GM23338 (cell line): Measurements from ENCODE around the gene KRTAP13-1. TPM values are rescaled to one million over a fixed set of nuclear protein-coding genes. Genes with fewer than 3 reads are reported as not detected.

Experiments
- ATAC-seq: fragments of 200-7000 bp; cut with Tn5 transposase; 3 replicates; pipeline ENCODE4 v1.9.1; 2020
- DNase-seq: peaks from one replicate; pipeline ENCODE4 v3.0.0-alpha.2; 2015; ENCODE audit warnings: low spot score
- H2AFZ ChIP-seq: fragments of 200-600 bp; sonication (generic); 2 replicates; pipeline ENCODE4 v1.8.0; 2016; ENCODE audit warnings: antibody characterized with exemption, mild to moderate bottlenecking, moderate library complexity
- H3F3A ChIP-seq: fragments of 200-600 bp; sonication (generic); replicated peaks from 2 replicates; pipeline ENCODE4 v1.8.0; 2017; ENCODE audit warnings: antibody characterized with exemption, mixed run types, low read depth
- H3K27ac ChIP-seq: fragments of 200-600 bp; sonication (generic); 2 replicates; pipeline ENCODE4 v1.6.1; 2016; ENCODE audit warnings: low read depth
- H3K27me3 ChIP-seq: fragments of 200-600 bp; sonication (generic); 2 replicates; pipeline ENCODE4 v1.8.0; 2016; ENCODE audit warnings: mild to moderate bottlenecking, mixed run types, moderate library complexity; ENCODE audit not compliant: insufficient read depth
- H3K36me3 ChIP-seq: fragments of 200-600 bp; sonication (generic); 2 replicates; pipeline ENCODE4 v1.8.0; 2016; ENCODE audit warnings: mild to moderate bottlenecking; ENCODE audit not compliant: insufficient read depth
- H3K4me1 ChIP-seq: fragments of 200-600 bp; sonication (generic); 2 replicates; pipeline ENCODE4 v1.8.0; 2016; ENCODE audit warnings: mild to moderate bottlenecking, moderate library complexity; ENCODE audit not compliant: insufficient read depth
- H3K4me2 ChIP-seq: fragments of 200-600 bp; sonication (generic); 2 replicates; pipeline ENCODE4 v1.7.1; 2017; ENCODE audit warnings: mixed run types
- H3K4me3 ChIP-seq: fragments of 200-600 bp; sonication (generic); 2 replicates; pipeline ENCODE4 v1.6.1; 2016; ENCODE audit warnings: mixed run types
- H3K79me2 ChIP-seq: fragments of 200-600 bp; sonication (generic); replicated peaks from 2 replicates; pipeline ENCODE4 v1.8.0; 2017; ENCODE audit warnings: mild to moderate bottlenecking; ENCODE audit not compliant: insufficient read depth
- H3K9me2 ChIP-seq: fragments of 200-600 bp; sonication (generic); 2 replicates; pipeline ENCODE4 v1.8.0; 2017; ENCODE audit not compliant: insufficient read depth
- H4K20me1 ChIP-seq: fragments of 200-600 bp; sonication (generic); replicated peaks from 2 replicates; pipeline ENCODE4 v1.8.0; 2017; ENCODE audit warnings: mild to moderate bottlenecking; ENCODE audit not compliant: insufficient read depth
- H3K27ac Mint-ChIP-seq: 2 replicates; pipeline ENCODE4 v1.8.0; 2020; ENCODE audit warnings: inconsistent platforms, mild to moderate bottlenecking, moderate library complexity, mixed read lengths
- H3K27me3 Mint-ChIP-seq: 3 replicates; pipeline ENCODE4 v1.8.0; 2022; ENCODE audit warnings: low read depth, mild to moderate bottlenecking, moderate library complexity, mixed read lengths, inconsistent platforms; ENCODE audit not compliant: insufficient read depth, poor library complexity
- H3K36me3 Mint-ChIP-seq: 3 replicates; pipeline ENCODE4 v1.8.0; 2021; ENCODE audit warnings: low read depth, mild to moderate bottlenecking, inconsistent platforms, moderate library complexity, mixed read lengths
- H3K4me1 Mint-ChIP-seq: 3 replicates; pipeline ENCODE4 v1.8.0; 2020; ENCODE audit warnings: mild to moderate bottlenecking, inconsistent platforms, mixed read lengths
- H3K4me3 Mint-ChIP-seq: 3 replicates; pipeline ENCODE4 v1.8.0; 2021; ENCODE audit warnings: moderate library complexity, mild to moderate bottlenecking, inconsistent platforms, mixed read lengths
- H3K9me3 Mint-ChIP-seq: 3 replicates; pipeline ENCODE4 v1.8.0; 2020; ENCODE audit warnings: moderate library complexity, mild to moderate bottlenecking, inconsistent platforms, mixed read lengths
- CREB1 ChIP-seq: fragments of 250-450 bp; sonication (Bioruptor Pico); IDR thresholded peaks from 2 replicates; pipeline ENCODE4 v1.5.0; 2020; ENCODE audit warnings: low read depth, mild to moderate bottlenecking, moderate library complexity
- CTCF ChIP-seq, 2 experiments: fragments of 200-600 bp in 1 of 2; sonication (generic) in 1 of 2; conservative IDR thresholded peaks; 2 replicates each; pipeline versions ENCODE4 v1.5.1 to v1.6.1; 2016 to 2017; ENCODE audit warnings: antibody characterized with exemption in 2 of 2, low read depth in 2 of 2, mild to moderate bottlenecking in 2 of 2, moderate library complexity in 1 of 2
- ETS1 ChIP-seq: IDR thresholded peaks from 2 replicates; pipeline ENCODE4 v1.6.1; 2016; ENCODE audit warnings: antibody characterized with exemption
- EZH2 ChIP-seq: fragments of 200-600 bp; sonication (generic); IDR thresholded peaks from one replicate; pipeline ENCODE4 v1.8.0; 2017; ENCODE audit warnings: antibody characterized with exemption, mild to moderate bottlenecking, low read depth; ENCODE audit not compliant: unreplicated experiment
- EZH2phosphoT487 ChIP-seq: fragments of 200-600 bp; sonication (generic); IDR thresholded peaks from one replicate; pipeline ENCODE4 v1.8.1; 2018; ENCODE audit warnings: antibody characterized with exemption; ENCODE audit not compliant: unreplicated experiment
- JUNB ChIP-seq: IDR thresholded peaks from one replicate; pipeline ENCODE4 v1.6.1; 2016; ENCODE audit warnings: antibody characterized with exemption; ENCODE audit not compliant: unreplicated experiment
- NANOG ChIP-seq: IDR thresholded peaks from 2 replicates; pipeline ENCODE4 v1.6.1; 2016; ENCODE audit warnings: antibody characterized with exemption, borderline replicate concordance
- POLR2AphosphoS5 ChIP-seq: IDR thresholded peaks from 2 replicates; pipeline ENCODE4 v1.6.1; 2016; ENCODE audit warnings: antibody characterized with exemption, low read depth
- REST ChIP-seq: IDR thresholded peaks from one replicate; pipeline ENCODE4 v1.6.1; 2018; ENCODE audit warnings: antibody characterized with exemption; ENCODE audit not compliant: unreplicated experiment
- STAT1 ChIP-seq: IDR thresholded peaks from one replicate; pipeline ENCODE4 v1.6.1; 2016; ENCODE audit warnings: antibody characterized with exemption; ENCODE audit not compliant: unreplicated experiment
- ZNF114 ChIP-seq: fragments of 250-450 bp; sonication (Bioruptor Pico); IDR thresholded peaks from 2 replicates; pipeline ENCODE4 v1.5.0; 2020; ENCODE audit warnings: mild to moderate bottlenecking, moderate library complexity
- ZNF331 ChIP-seq: fragments of 250-450 bp; sonication (Bioruptor Pico); IDR thresholded peaks from 2 replicates; pipeline ENCODE4 v1.5.0; 2020; ENCODE audit warnings: low read depth, mild to moderate bottlenecking, moderate library complexity
- ZNF462 ChIP-seq: fragments of 250-450 bp; sonication (Bioruptor Pico); IDR thresholded peaks from 2 replicates; pipeline ENCODE4 v1.5.0; 2020; ENCODE audit warnings: mild to moderate bottlenecking, moderate library complexity
- long read RNA-seq: library from polyadenylated mRNA; unstranded; transcript quantifications from one replicate; pipeline ENCODE4 v2.0.0, GENCODE V29; 2020; ENCODE audit not compliant: unreplicated experiment
- polyA plus RNA-seq: library from polyadenylated mRNA; unstranded; fragments of >200 nt; fragmentation: Nextera tagmentation; extraction: Ambion mirVana; gene quantifications from 2 replicates; pipeline ENCODE4 v1.2.1, GENCODE V29; 2016
- total RNA-seq: library from RNA; depleted of rRNA; stranded (reverse); fragments of >200 nt; shearing (Covaris generic); gene quantifications from 2 replicates; pipeline ENCODE4 v1.2.3, GENCODE V29; 2014; rRNA removed

Gene KRTAP13-1
- total RNA-seq (not detected in 2 replicates), polyA plus RNA-seq (not detected in 2 replicates)
- long read RNA-seq = 0 reads

- no peaks in the 10 kb centered on the region for H3F3A ChIP-seq
- H3K79me2 ChIP-seq = no peaks in the 10 kb centered on the region
- peaks cover 4% of the 10 kb centered on the region; the same call in 2 of the 3 replicates for H3K9me3 Mint-ChIP-seq
- ATAC-seq (no peak), DNase-seq (no peak)
- no peaks in the 10 kb centered on the region for H3K4me1 Mint-ChIP-seq
- no peaks in the 10 kb centered on the region for H3K4me1 ChIP-seq
- H3K9me2 ChIP-seq = no peaks in the 10 kb centered on the region
- H3K27me3 Mint-ChIP-seq = peaks cover 2% of the 10 kb centered on the region
- H3K4me3 ChIP-seq = no peak within 1 kb of the TSS
- H3K4me2 ChIP-seq = no peak within 1 kb of the TSS
- no peaks in the 10 kb centered on the region for H3K36me3 Mint-ChIP-seq
- H2AFZ ChIP-seq = no peak within 1 kb of the TSS
- H3K27me3 ChIP-seq = no peaks in the 10 kb centered on the region
- H3K4me3 Mint-ChIP-seq = no peak within 1 kb of the TSS
- no peaks in the 10 kb centered on the region for H4K20me1 ChIP-seq
- no peaks in the 10 kb centered on the region for H3K36me3 ChIP-seq
- TF ChIP-seq CTCF (conservative IDR thresholded peaks at IDR 0.05; ENCODE audit: low read depth in 2 of 2) (no peak), EZH2 (no peak), REST (no peak), EZH2phosphoT487 (no peak), NANOG (no peak), CREB1 (CRISPR knock-in tag) (no peak), ZNF331 (CRISPR knock-in tag) (no peak), ETS1 (no peak), JUNB (no peak), STAT1 (no peak), POLR2AphosphoS5 (no peak), ZNF462 (CRISPR knock-in tag) (no peak), ZNF114 (CRISPR knock-in tag) (no peak)
- H3K27ac ChIP-seq = no peak within 1 kb of the TSS
- peak within 1 kb of the TSS; percentile 46; the same call in 1 of the 2 replicates for H3K27ac Mint-ChIP-seq
Observed at GRCh38 chr21:30395731-30396130, at the start of gene KRTAP13-1. KRTAP13-1 (plus strand) TSS chr21:30396031; CDS start chr21:30396087, 56 bp downstream.
